ENCODE measurements around the gene DGCR6. TPM values are rescaled to one million over a fixed set of nuclear protein-coding genes. Genes with fewer than 3 reads are reported as not detected.
"Not testable (repeated sequence)": the region's sequence is repeated elsewhere in the genome, so short reads cannot be mapped to it uniquely, and the experiment has no call there.

DGCR6 gene
- total and polyA plus RNA-seq, 10 of the 15 experiments (the other 5 are each of a cell fraction or from before 2014, with no cell fraction given) = 0.06 to 0.54 (median 0.16) TPM; not detected in 2

DNA sequence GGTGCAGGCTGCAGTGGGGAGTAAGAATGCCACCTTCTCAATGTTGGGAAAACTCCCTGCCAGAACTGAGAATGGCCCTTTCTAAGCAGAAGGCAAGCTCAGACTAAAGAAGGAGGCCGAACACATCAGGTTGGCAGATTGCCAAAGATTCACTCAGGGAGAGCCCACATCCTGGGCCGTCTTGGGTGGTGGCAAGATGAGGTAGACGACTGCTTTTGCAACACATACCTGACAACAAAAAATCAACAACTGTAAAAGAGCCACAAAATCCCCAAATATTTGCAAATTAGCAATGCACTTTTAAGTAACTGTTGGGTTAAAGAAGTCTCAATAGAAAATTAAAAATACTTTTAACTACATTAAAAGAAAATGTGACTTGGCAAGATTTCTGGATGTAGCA, 24.9 kb upstream of the DGCR6 start:
- BruUV-seq (replicated peaks) = not testable (repeated sequence)

DNA sequence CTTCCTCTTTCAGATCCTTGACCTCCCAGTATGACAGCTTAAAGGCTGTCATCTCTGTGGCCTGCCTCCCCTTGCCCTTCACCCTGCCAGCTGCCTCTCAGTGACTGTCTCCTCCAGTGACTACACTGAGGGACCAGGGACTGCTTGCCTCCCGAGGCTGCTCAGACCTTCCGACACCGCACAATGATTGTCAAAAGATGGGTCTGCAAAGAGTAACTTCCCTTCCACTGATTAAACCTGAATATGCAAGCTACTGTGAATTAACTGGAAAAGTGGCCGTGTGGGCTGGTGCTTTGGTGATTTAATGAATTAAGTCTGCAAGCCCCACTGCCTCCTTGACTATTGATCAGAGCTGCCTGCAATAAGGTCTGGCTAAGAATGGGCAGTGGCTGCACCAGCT, 21.7 kb upstream of the DGCR6 start:
- DNase-seq (ENCODE audit: low read depth, low spot score); H4K20me1 ChIP-seq (ENCODE audit: control insufficient read depth, insufficient read depth); FAIRE-seq; ATAC-seq; intact Hi-C loops (cut with micrococcal nuclease; ENCODE audit: unreplicated experiment); H3K36me3 ChIP-seq (ENCODE audit: control insufficient read depth in 2 of 2, insufficient read depth in 2 of 2, low read length in 1 of 2); BruUV-seq (replicated peaks); CTCF ChIA-PET; POLR2A ChIA-PET; H3K9me3 ChIP-seq (replicated peaks; ENCODE audit: control insufficient read depth, insufficient read depth, low read length); H3K79me2 ChIP-seq (ENCODE audit: control insufficient read depth, insufficient read depth, low read length); in situ Hi-C loops (cut with MboI); H3K27me3 ChIP-seq (replicated peaks in 1 of 2; ENCODE audit: control insufficient read depth in 2 of 2, insufficient read depth in 2 of 2, low read length in 1 of 2); H3K4me1 ChIP-seq (ENCODE audit: control insufficient read depth, insufficient read depth, low read length); H3K4me3 ChIP-seq; SMC1A ChIA-PET (ENCODE audit: uncharacterized antibody, unreplicated experiment); H2AFZ ChIP-seq (ENCODE audit: control insufficient read depth, low read depth, low read length); RAD21 ChIA-PET (ENCODE audit: unreplicated experiment); H3K9ac ChIP-seq (ENCODE audit: control insufficient read depth, insufficient read depth, low read length); H3K27ac ChIP-seq (ENCODE audit: control insufficient read depth, insufficient read depth); H3K4me2 ChIP-seq (ENCODE audit: control insufficient read depth, insufficient read depth): not testable (repeated sequence)
- 53% methylated on average over 4 of the region's 4 CpGs for WGBS (ENCODE audit: insufficient coverage, insufficient replicate concordance, low lambda C conversion rate, missing lambda C conversion rate)

More for the DNA sequence above, 24.9 kb upstream of the DGCR6 start:
- H3K36me3 ChIP-seq (ENCODE audit: control insufficient read depth in 2 of 2, insufficient read depth in 2 of 2, low read length in 1 of 2); RAD21 ChIA-PET (ENCODE audit: unreplicated experiment); H3K4me2 ChIP-seq (ENCODE audit: control insufficient read depth, insufficient read depth); ATAC-seq; POLR2A ChIA-PET; DNase-seq (ENCODE audit: low read depth, low spot score); H3K27ac ChIP-seq (ENCODE audit: control insufficient read depth, insufficient read depth); H3K79me2 ChIP-seq (ENCODE audit: control insufficient read depth, insufficient read depth, low read length); H2AFZ ChIP-seq (ENCODE audit: control insufficient read depth, low read depth, low read length); H3K9ac ChIP-seq (ENCODE audit: control insufficient read depth, insufficient read depth, low read length); H3K9me3 ChIP-seq (replicated peaks; ENCODE audit: control insufficient read depth, insufficient read depth, low read length); CTCF ChIA-PET; H4K20me1 ChIP-seq (ENCODE audit: control insufficient read depth, insufficient read depth); SMC1A ChIA-PET (ENCODE audit: uncharacterized antibody, unreplicated experiment); intact Hi-C loops (cut with micrococcal nuclease; ENCODE audit: unreplicated experiment); FAIRE-seq; in situ Hi-C loops (cut with MboI); H3K27me3 ChIP-seq (replicated peaks in 1 of 2; ENCODE audit: control insufficient read depth in 2 of 2, insufficient read depth in 2 of 2, low read length in 1 of 2); H3K4me3 ChIP-seq; H3K4me1 ChIP-seq (ENCODE audit: control insufficient read depth, insufficient read depth, low read length): not testable (repeated sequence)
- 2% methylated on average over 3 of the region's 3 CpGs for WGBS (ENCODE audit: insufficient coverage, insufficient replicate concordance, low lambda C conversion rate, missing lambda C conversion rate)

DNA sequence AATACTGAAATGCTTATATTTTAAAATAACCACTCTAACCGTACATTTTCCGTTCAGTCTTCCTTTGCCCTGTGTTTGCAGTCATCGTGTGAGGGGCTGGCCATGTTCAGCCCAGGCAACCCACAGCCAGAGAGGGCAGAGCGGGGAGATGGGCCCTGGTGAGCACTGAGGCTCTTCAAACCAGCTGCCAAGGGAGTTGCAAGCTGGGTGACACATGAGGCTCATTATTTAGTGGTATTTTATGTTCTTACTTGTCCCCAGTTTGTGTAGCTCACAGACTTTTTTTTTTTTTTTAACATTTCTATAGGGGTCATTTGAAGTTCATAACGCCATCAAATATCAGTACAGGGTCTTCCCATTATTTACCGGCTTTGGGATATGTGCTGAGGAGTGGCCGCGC, 18.0 kb upstream of the DGCR6 start:
- Histone ChIP-seq H3K4me1 (ENCODE audit: control insufficient read depth, insufficient read depth, low read length) (no peaks in the 10 kb centered on the region), H3K27ac (ENCODE audit: control insufficient read depth, insufficient read depth) (no peak overlapping the region), H3K9ac (ENCODE audit: control insufficient read depth, insufficient read depth, low read length) (no peak overlapping the region), H4K20me1 (ENCODE audit: control insufficient read depth, insufficient read depth) (no peaks in the 10 kb centered on the region), H2AFZ (ENCODE audit: control insufficient read depth, low read depth, low read length) (no peak overlapping the region), H3K4me2 (ENCODE audit: control insufficient read depth, insufficient read depth) (no peak overlapping the region), H3K79me2 (ENCODE audit: control insufficient read depth, insufficient read depth, low read length) (no peaks in the 10 kb centered on the region), H3K27me3 (replicated peaks in 1 of 2; ENCODE audit: control insufficient read depth in 2 of 2, insufficient read depth in 2 of 2, low read length in 1 of 2) (no peaks in the 10 kb centered on the region), H3K9me3 (replicated peaks; ENCODE audit: control insufficient read depth, insufficient read depth, low read length) (no peaks in the 10 kb centered on the region), H3K36me3 (ENCODE audit: control insufficient read depth in 2 of 2, insufficient read depth in 2 of 2, low read length in 1 of 2) (no peaks in the 10 kb centered on the region), H3K4me3 (no peak overlapping the region)
- intact Hi-C loops (cut with micrococcal nuclease; ENCODE audit: unreplicated experiment) (no loop called here), in situ Hi-C loops (cut with MboI) (no loop called here)
- no peak for ATAC-seq
- RAD21 ChIA-PET (ENCODE audit: unreplicated experiment) = no interaction called here
- WGBS (ENCODE audit: insufficient coverage, insufficient replicate concordance, low lambda C conversion rate, missing lambda C conversion rate) = no CpG with 5 or more reads among the region's 8 CpGs
- SMC1A ChIA-PET (ENCODE audit: uncharacterized antibody, unreplicated experiment) = no interaction called here
- no TSS peak for BruUV-seq (replicated peaks)
- POLR2A ChIA-PET = no interaction called here
- CTCF ChIA-PET = no interaction called here
- no peak for DNase-seq (ENCODE audit: low read depth, low spot score)
- no peak for FAIRE-seq
- TF ChIP-seq SMC3 (IDR thresholded peaks at IDR 0.05; ENCODE audit: borderline replicate concordance, low read length) = no peak
- TF ChIP-seq BCL11A (IDR thresholded peaks at IDR 0.05; ENCODE audit: low read depth, low read length) = no peak
- TF ChIP-seq RB1 (IDR thresholded peaks at IDR 0.05; ENCODE audit: borderline replicate concordance) = no peak
- no peak for TF ChIP-seq NFXL1 (IDR thresholded peaks at IDR 0.05; ENCODE audit: borderline replicate concordance)
- no peak for TF ChIP-seq HDGF (IDR thresholded peaks at IDR 0.05)
- no peak for TF ChIP-seq KAT2A (conservative IDR thresholded peaks at IDR 0.05; ENCODE audit: control insufficient read depth, low read depth, low read length)
- TF ChIP-seq, protein P1, sequence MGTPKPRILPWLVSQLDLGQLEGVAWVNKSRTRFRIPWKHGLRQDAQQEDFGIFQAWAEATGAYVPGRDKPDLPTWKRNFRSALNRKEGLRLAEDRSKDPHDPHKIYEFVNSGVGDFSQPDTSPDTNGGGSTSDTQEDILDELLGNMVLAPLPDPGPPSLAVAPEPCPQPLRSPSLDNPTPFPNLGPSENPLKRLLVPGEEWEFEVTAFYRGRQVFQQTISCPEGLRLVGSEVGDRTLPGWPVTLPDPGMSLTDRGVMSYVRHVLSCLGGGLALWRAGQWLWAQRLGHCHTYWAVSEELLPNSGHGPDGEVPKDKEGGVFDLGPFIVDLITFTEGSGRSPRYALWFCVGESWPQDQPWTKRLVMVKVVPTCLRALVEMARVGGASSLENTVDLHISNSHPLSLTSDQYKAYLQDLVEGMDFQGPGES (IDR thresholded peaks at IDR 0.05) = no peak
- no peak for TF ChIP-seq CHD1 (IDR thresholded peaks at IDR 0.05; ENCODE audit: low read depth, low read length)
- no peak for TF ChIP-seq BHLHE40 (IDR thresholded peaks at IDR 0.05; ENCODE audit: borderline replicate concordance in 1 of 2, low read depth in 2 of 2, low read length in 1 of 2)
- TF ChIP-seq, protein P2, sequence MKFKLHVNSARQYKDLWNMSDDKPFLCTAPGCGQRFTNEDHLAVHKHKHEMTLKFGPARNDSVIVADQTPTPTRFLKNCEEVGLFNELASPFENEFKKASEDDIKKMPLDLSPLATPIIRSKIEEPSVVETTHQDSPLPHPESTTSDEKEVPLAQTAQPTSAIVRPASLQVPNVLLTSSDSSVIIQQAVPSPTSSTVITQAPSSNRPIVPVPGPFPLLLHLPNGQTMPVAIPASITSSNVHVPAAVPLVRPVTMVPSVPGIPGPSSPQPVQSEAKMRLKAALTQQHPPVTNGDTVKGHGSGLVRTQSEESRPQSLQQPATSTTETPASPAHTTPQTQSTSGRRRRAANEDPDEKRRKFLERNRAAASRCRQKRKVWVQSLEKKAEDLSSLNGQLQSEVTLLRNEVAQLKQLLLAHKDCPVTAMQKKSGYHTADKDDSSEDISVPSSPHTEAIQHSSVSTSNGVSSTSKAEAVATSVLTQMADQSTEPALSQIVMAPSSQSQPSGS (IDR thresholded peaks at IDR 0.05; ENCODE audit: low read length) = no peak
